ENCODE measurements around the gene GALNT5. TPM values are rescaled to one million over a fixed set of nuclear protein-coding genes. Genes with fewer than 3 reads are reported as not detected.

GALNT5 gene
- total RNA-seq, 1 experiment from 2014 or later = not detected

GRCh38 chr2:157362627-157363026, 105.1 kb downstream of the GALNT5 start:
- H3K4me3 ChIP-seq (ENCODE audit: low read length) = no peak overlapping the region
- no peaks in the 10 kb centered on the region for H3K27me3 ChIP-seq (ENCODE audit: low read length)
- no peaks in the 10 kb centered on the region for H3K4me1 ChIP-seq (ENCODE audit: low read length)
- no peaks in the 10 kb centered on the region for H3K36me3 ChIP-seq (ENCODE audit: insufficient read depth, low read length)
- H4K20me1 ChIP-seq (ENCODE audit: insufficient read depth, low read depth, low read length) = no peaks in the 10 kb centered on the region
- H3K4me2 ChIP-seq (ENCODE audit: low read depth, low read length, poor library complexity, severe bottlenecking) = no peak overlapping the region
- no peak overlapping the region for H3K27ac ChIP-seq (ENCODE audit: low read length)
- no peak overlapping the region for H3K9ac ChIP-seq (ENCODE audit: low read length)
- H2AFZ ChIP-seq (ENCODE audit: low read length) = no peak overlapping the region
- no peaks in the 10 kb centered on the region for H3K9me3 ChIP-seq (ENCODE audit: low read length)
- no peaks in the 10 kb centered on the region for H3K79me2 ChIP-seq (ENCODE audit: low read length)
- H3K9me2 ChIP-seq (replicated peaks; ENCODE audit: insufficient read depth, low read length) = no peaks in the 10 kb centered on the region
- DNase-seq = no peak

DNA sequence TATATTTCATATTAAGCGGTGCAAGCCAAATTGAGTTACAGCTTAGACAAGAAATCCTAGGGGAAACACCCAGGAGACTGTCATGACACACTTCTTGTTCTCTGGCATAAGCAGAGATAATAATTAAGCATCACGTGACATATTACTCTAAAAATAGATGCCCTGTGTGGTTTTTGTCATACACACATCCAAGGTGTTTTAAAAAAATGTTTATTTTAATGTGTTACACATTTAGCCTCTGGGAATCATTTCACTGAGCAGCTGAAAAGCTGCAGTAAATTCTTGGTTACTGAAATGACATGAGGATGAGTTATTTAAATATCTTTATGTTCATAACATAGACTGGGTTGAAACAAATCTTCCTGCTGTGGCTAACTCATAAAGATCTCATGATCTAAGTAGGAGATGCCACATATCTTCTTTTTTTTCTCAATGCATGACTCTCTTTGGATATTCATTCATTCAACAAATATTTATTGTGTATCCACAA, 106.2 kb downstream of the GALNT5 start:
- no peak overlapping the region for H2AFZ ChIP-seq (ENCODE audit: low read length)
- H3K4me3 ChIP-seq (ENCODE audit: low read length) = no peak overlapping the region
- DNase-seq = no peak
- no peak overlapping the region for H3K9ac ChIP-seq (ENCODE audit: low read length)
- no peaks in the 10 kb centered on the region for H3K79me2 ChIP-seq (ENCODE audit: low read length)
- no peak overlapping the region for H3K4me2 ChIP-seq (ENCODE audit: low read depth, low read length, poor library complexity, severe bottlenecking)
- no peaks in the 10 kb centered on the region for H3K9me3 ChIP-seq (ENCODE audit: low read length)
- no peaks in the 10 kb centered on the region for H3K27me3 ChIP-seq (ENCODE audit: low read length)
- H3K36me3 ChIP-seq (ENCODE audit: insufficient read depth, low read length) = no peaks in the 10 kb centered on the region
- no peak overlapping the region for H3K27ac ChIP-seq (ENCODE audit: low read length)
- no peaks in the 10 kb centered on the region for H3K4me1 ChIP-seq (ENCODE audit: low read length)
- no peaks in the 10 kb centered on the region for H4K20me1 ChIP-seq (ENCODE audit: insufficient read depth, low read depth, low read length)
- no peaks in the 10 kb centered on the region for H3K9me2 ChIP-seq (replicated peaks; ENCODE audit: insufficient read depth, low read length)

Other genes with a start within 250 kb of the GALNT5 start
- gene ERMN, start 68.1 kb downstream of the GALNT5 start, total RNA-seq (2014; rRNA removed; shearing (Covaris generic); ENCODE audit: low replicate concordance) = 5.8 and 8.2 TPM in 2 replicates
- gene CYTIP, start 186.4 kb downstream of the GALNT5 start, total RNA-seq (2014; rRNA removed; shearing (Covaris generic); ENCODE audit: low replicate concordance) = 72.2 and 97.7 TPM in 2 replicates

Data from Karpas-422 (cell line).